Measurements from ENCODE around the gene HLA-E. TPM values are rescaled to one million over a fixed set of nuclear protein-coding genes. Genes with fewer than 3 reads are reported as not detected.

HLA-E gene
- total RNA-seq: 435 and 565 TPM in 2 replicates

GRCh38 chr6:30489081-30490025, at the start of gene HLA-E:
Gene HLA-E, plus strand, starts transcription at chr6:30489509. Its CDS starts 23 bp downstream, at chr6:30489532.

Other genes with a start within 250 kb of the HLA-E start
- 13.4 and 15.5 TPM in 2 replicates for gene TRIM39, start 162.6 kb upstream of the HLA-E start, total RNA-seq
- 22.4 and 34.3 TPM in 2 replicates for gene RPP21, start 144.4 kb upstream of the HLA-E start, total RNA-seq
- gene GNL1, start 67.0 kb downstream of the HLA-E start, total RNA-seq: 41.5 and 48.0 TPM in 2 replicates
- 6.4 and 8.8 TPM in 2 replicates for gene PRR3, start 67.8 kb downstream of the HLA-E start, total RNA-seq
- 43.8 and 46.2 TPM in 2 replicates for gene ABCF1, start 81.9 kb downstream of the HLA-E start, total RNA-seq
- gene PPP1R10, start 127.7 kb downstream of the HLA-E start, total RNA-seq: 41.1 and 44.7 TPM in 2 replicates
- 65.7 and 73.2 TPM in 2 replicates for gene MRPS18B, start 128.3 kb downstream of the HLA-E start, total RNA-seq
- gene ATAT1, start 137.4 kb downstream of the HLA-E start, total RNA-seq: 4.6 and 6.8 TPM in 2 replicates
- gene C6orf136, start 157.6 kb downstream of the HLA-E start, total RNA-seq: 3.8 and 4.2 TPM in 2 replicates
- 33.6 and 37.7 TPM in 2 replicates for gene DHX16, start 183.5 kb downstream of the HLA-E start, total RNA-seq
- gene PPP1R18, start 197.1 kb downstream of the HLA-E start, total RNA-seq: 98.0 and 103 TPM in 2 replicates
- 5.6 and 7.0 TPM in 2 replicates for gene NRM, start 201.5 kb downstream of the HLA-E start, total RNA-seq
- 10.1 and 10.9 TPM in 2 replicates for gene MDC1, start 227.8 kb downstream of the HLA-E start, total RNA-seq
- gene TUBB, start 230.8 kb downstream of the HLA-E start, total RNA-seq: 858 and 942 TPM in 2 replicates

Measured in vein endothelial cell (primary cell).